H7 (cell line): ENCODE measurements around the gene DCHS1. TPM values are rescaled to one million over a fixed set of nuclear protein-coding genes. Genes with fewer than 3 reads are reported as not detected.

Source experiments
- DNase-seq: peaks from one replicate; pipeline ENCODE4 v3.0.0; 2012
- H3K27me3 ChIP-seq: 2 replicates; pipeline ENCODE4 v1.6.0; 2011; ENCODE audit warnings: mild to moderate bottlenecking, low read length; ENCODE audit not compliant: control insufficient read depth, insufficient read depth
- H3K36me3 ChIP-seq: replicated peaks from 2 replicates; pipeline ENCODE4 v1.5.1; 2011; ENCODE audit warnings: low read length; ENCODE audit not compliant: control insufficient read depth, insufficient read depth
- H3K4me3 ChIP-seq: 2 replicates; pipeline ENCODE4 v1.5.1; 2011; ENCODE audit warnings: low read depth, mild to moderate bottlenecking, control low read depth, low read length, moderate library complexity; ENCODE audit not compliant: insufficient read depth
- total RNA-seq: library from RNA; depleted of rRNA; stranded (reverse); fragments of >200 nt; shearing (Covaris generic); gene quantifications from 2 replicates; pipeline ENCODE4 v1.2.3, GENCODE V29; 2014

DCHS1 gene
- total RNA-seq, 1 experiment from 2014 or later, result 15.7 TPM

DNA sequence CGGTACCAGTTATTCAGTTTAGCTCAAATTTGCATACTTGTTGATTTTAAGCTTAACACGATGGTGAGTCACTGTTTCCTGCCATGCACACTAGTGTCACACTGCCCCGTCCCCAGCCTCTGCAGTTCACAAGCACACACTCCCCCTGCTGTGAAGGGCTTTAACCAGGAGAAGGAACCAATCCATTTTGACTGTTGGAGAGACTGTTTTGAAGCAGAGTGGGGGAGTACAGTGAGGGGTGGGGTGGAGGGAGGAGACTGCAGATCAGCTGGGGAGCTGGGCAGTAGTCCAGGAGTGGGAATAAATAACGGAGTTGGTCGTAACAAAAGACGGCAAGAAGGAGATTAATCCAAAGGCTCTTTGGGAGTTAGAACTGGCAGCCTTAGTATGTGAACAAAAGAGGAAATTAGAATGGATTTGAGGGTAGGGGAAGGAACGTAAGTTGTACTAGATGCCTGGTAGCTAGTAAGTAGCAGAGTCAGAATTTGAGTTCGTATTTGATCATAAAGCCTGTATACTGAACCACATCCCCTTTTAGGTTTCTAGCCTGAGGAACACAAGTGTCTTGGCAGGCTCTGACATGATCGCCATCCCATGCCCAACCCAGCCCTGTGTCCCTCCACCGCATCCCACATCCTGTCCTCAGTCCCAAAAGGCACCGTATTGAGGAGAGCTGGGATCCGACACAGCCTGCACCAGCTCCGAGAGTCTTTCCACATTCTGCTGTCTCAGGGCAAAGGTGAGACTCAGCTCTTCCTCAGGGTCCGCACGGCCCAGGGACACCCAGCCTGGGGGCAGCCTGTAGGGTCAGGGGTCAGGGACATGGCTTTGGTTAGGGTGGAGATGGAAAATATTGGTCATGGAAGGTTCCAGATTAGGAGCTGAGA is 37.2 kb downstream of the DCHS1 start:
- Histone ChIP-seq H3K4me3 (peak overlapping the region; percentile 93), H3K27me3 (no peaks in the 10 kb centered on the region), H3K36me3 (peaks cover 4% of the 10 kb centered on the region)
- DNase-seq, result peak; percentile 40

DNA sequence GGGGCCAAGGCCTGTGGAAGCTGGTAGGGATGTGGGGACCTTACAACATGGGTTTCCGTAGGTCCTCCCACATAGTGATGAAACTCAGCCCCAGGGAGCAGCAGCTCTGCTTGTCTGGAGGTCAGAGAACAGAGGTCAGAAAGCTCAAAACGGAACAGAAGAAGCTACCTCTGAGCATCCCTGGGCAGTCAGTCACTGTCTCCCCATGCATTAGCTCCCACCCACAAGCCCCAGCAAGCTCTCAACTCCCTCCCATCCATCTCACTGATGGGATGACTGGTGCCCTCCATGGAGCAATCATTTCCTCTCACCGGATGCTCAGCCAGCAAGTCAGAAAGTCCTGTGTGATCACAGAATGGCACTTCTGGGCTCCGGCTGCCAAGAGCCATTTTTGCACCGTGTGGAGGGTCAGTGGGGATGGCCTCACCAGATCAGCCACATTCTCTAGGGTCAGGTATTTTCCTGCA is 38.3 kb downstream of the DCHS1 start:
- Histone ChIP-seq H3K36me3 (peaks cover 4% of the 10 kb centered on the region), H3K4me3 (no peak overlapping the region), H3K27me3 (no peaks in the 10 kb centered on the region)
- DNase-seq, result no peak

DNA sequence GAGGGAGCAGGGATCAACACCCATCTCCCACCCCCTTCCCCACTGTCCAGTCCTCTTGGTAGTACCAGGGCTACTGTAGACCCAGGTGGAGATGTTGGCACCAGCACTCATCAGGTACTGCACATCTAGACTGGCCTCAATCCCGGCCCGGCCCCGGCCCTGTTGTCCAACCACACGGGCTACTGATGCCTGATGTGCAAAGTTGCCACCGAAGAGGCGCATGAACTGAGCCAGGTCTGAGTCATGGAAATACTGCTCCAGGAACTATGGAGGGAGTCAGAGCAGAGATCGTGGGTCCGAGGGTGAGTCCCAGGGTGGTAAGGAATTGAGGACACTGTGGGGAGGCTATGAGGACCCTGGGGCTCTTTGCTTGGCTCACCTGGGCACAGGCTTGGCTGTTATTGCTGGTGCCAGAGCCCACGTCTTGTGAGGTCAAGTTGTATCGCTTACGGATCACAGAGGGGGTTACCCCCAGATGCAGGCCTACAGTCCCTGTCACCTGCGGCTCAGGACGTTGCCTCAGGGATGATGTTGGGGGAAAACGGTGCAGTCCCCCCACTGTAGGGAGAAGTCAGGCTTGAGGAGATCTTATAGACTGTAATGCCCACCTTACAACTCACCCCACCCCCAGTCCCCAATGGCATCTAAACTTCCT is 38.9 kb downstream of the DCHS1 start:
- Histone ChIP-seq H3K36me3 (peaks cover 4% of the 10 kb centered on the region), H3K4me3 (no peak overlapping the region), H3K27me3 (no peaks in the 10 kb centered on the region)
- no peak for DNase-seq

DNA sequence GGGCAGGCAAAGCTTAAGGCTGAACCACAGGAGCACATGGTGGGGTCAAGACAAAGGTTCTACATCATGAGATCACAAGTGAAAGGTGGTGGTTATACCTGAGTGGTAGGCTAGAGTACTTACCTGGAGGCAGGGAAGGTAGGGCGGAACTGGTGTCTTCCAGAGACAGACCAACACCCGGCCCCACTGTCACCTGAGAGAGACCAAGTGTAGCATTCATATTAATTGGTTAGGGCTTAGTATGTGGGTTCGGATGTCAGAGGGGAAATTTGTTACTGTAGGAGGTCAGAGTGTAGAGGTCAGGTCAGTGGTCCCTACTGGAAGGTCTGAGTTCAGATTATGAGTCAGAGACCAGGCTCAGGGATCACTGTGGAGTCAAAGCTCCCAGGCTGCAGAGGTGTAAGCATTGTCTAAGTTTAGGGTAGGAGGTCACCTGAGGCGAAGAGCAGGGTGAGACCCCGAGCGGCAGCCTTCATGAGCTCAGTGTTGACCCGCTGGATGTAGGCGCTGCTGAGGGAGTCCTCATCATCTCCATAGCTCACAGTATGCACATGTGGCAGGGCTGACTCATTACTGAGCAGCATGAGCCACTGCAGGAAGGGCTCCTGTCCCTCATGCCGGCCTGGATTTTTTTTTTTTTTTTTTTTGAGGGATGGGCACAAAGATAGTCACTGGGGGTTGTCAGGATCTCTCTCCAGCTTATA is 39.6 kb downstream of the DCHS1 start:
- peaks cover 5% of the 10 kb centered on the region for H3K36me3 ChIP-seq
- no peak for DNase-seq
- no peaks in the 10 kb centered on the region for H3K27me3 ChIP-seq
- no peak overlapping the region for H3K4me3 ChIP-seq

DNA sequence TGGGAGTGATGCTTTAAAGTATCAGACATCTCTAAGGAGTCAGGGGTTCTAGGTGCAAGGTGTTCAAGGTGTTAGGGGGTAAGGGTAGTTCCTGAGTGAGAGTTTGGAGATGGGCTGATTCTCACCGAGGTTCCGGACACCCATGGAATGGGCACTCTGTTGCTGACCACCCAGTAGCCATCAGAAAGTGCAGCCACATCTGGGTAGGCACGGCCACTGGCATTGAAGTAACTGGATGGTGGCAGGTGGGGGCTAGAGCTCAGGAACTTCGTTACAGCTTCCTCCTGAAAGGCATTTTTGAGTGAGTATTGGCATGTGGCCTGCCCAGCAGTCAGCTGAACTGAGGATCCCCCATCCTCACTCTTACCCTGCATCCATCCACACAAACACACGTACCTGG is 40.6 kb downstream of the DCHS1 start:
- Histone ChIP-seq H3K4me3 (no peak overlapping the region), H3K36me3 (peaks cover 14% of the 10 kb centered on the region), H3K27me3 (no peaks in the 10 kb centered on the region)
- no peak for DNase-seq

DNA sequence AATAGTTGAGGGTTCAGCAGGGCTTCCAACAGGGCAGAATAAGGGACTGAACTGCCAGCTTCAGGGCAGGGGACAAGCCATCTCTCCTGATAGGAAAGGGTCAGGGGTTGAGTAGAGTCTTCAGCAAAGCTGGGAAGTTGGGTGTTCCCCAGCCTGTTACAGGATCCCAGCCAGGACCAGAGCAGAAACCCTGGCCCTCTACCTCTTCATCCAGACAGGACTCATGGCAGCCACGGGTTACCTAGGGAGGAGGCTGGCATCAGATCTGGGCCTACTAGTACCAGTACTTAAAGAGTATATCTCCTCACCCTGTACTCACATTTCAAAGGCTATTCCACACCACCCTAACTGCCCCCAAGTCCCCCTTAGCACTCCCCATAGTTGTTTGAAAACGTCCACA is 41.2 kb downstream of the DCHS1 start:
- Histone ChIP-seq H3K4me3 (no peak overlapping the region), H3K27me3 (no peaks in the 10 kb centered on the region), H3K36me3 (peaks cover 20% of the 10 kb centered on the region)
- DNase-seq, result no peak

DNA sequence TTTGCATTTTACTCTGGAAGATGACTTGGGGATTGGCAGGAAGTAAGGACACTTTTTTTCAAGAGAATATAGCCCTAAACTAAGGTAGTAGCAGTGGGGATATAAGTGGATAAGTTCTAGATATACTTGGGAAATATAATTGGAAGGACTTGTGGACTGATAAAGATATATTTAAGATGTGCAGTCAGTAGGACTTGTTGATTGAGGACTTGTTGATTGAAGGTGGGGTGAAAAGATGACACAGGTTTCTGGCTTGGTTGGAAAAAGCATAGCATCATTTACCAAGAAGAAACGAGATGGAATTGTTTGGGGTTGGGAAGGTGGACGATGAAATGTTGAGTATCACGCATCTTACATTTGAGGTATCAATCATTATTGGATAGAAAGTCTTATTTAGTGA is 42.1 kb downstream of the DCHS1 start:
- Histone ChIP-seq H3K36me3 (peaks cover 30% of the 10 kb centered on the region), H3K27me3 (no peaks in the 10 kb centered on the region), H3K4me3 (no peak overlapping the region)
- DNase-seq, result no peak

DNA sequence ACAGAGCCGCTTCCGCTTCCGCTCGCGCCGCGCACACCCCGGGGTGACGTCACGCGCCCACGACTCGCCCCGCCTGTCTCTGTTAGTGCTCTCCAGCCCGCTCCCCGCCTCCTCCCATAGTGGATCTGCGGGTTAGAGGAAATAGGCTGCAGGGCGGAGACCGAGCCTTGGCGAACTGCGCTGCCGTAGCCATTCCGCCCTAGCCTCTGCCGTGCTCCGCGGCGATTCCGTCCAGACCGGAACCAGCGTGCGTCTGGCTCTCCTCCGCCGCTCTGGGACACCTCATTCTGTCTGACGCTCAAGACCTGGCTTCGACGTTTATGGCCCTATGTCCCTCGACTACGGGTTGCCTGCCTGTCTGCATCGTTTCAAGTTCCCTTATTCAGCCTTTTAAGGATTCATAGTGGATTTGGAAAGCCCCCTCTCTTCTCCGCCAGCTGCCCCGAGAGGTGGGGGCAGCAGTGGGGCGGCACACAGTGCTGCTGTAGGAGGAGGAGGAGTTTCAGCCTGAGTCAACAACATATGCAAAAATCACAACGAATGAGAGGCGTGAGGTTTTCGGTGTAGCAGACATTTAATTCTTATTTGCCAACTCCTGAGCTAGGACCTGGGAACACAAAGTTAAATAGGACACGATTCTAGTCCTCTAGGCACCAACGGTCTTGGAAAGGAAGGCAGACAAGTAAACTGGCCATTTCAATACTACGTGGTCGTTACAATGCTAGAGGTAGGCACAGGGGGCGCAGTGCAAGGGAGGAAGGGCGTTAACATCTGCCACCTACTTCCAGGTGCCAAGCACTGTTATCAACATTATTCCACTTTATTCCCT is 43.2 kb downstream of the DCHS1 start, which contains the start of gene TAF10:
TSS of gene TAF10 (minus strand) at position 4 of the 829 bp plus-strand sequence. CDS start 27 bp downstream, outside the sequence.
- Histone ChIP-seq H3K4me3 (peak within 1 kb of the TSS; percentile 94), H3K36me3 (peaks cover 39% of the 10 kb centered on the region), H3K27me3 (no peaks in the 10 kb centered on the region)
- peak; percentile 96 for DNase-seq

DNA sequence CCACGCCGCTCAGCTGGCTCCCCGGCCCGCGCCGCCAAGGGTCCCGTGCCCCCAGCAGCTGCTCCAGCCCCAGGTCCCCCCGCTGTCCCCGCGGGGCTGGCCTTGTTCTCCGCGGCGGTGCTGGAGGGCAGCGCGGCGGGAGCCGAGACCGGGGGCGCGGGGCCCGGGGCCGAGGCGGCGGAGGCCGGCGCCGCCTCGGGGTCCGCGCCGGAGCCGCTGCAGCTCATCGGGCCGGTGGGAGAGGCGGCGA is 43.7 kb downstream of the DCHS1 start:
- Histone ChIP-seq H3K36me3 (peaks cover 39% of the 10 kb centered on the region), H3K4me3 (peak overlapping the region; percentile 94), H3K27me3 (no peaks in the 10 kb centered on the region)
- no peak for DNase-seq

DNA sequence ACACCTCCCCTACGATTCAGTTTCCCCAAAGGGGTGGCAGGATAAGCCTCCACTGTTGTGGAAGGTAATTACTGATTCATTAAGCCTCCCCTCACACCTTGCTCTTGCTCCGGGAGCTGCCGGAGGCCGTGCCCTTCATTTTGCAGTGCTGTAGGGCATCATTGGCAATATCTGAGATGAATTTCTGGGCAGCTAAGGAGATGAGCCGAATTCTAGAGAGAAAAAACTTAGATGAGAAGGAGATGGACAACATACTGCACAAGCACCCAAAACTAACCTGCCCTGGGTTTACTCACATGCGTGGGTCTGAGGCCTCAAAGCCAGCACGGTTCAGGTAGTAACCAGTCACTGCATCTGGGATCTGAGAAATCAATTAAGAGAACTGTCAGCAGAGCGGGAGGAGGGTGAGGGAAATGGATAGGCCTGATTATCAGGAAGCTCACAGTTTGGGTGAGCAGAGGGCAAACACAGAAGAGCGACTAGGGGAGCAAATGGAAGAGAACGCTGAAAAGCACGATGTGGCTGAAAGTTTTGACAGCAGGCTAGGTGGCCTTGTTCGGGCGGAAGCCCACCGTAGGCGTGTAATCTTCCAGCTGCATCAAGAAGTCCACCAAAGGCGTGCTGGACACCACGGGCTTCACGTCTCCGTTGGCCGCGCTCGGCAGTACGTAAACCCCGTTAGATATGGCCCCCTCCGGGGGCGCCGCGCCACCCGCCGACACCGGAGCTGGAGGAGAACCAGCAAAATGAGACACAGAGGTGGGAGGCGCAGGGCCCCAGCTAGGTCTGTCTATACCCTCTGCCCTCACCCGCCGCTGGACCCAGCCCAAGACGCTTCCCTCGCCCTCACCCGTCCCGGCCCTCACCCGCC is 44.3 kb downstream of the DCHS1 start:
- Histone ChIP-seq H3K36me3 (peaks cover 39% of the 10 kb centered on the region), H3K27me3 (no peaks in the 10 kb centered on the region), H3K4me3 (peak overlapping the region; percentile 94)
- no peak for DNase-seq

DNA sequence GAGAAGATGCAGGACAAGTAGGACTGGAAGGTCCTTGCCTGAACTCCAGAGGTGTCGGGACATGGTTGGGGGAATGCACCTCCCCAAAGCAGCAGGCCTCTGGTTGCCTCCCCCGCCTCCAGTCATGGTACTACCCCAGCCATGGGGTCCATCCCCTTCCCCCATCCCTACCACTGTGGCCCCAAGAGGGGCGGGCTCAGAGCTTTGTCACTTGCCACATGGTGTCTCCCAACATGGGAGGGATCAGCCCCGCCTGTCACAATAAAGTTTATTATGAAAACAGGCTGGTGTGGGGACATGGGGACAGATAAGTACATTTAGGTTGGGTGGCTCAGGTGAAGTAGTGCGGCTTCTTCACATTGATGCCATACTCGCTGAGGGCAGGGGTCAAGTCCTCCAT is 45.0 kb downstream of the DCHS1 start:
- Histone ChIP-seq H3K27me3 (no peaks in the 10 kb centered on the region), H3K4me3 (no peak overlapping the region), H3K36me3 (peaks cover 37% of the 10 kb centered on the region)
- DNase-seq, result no peak

DNA sequence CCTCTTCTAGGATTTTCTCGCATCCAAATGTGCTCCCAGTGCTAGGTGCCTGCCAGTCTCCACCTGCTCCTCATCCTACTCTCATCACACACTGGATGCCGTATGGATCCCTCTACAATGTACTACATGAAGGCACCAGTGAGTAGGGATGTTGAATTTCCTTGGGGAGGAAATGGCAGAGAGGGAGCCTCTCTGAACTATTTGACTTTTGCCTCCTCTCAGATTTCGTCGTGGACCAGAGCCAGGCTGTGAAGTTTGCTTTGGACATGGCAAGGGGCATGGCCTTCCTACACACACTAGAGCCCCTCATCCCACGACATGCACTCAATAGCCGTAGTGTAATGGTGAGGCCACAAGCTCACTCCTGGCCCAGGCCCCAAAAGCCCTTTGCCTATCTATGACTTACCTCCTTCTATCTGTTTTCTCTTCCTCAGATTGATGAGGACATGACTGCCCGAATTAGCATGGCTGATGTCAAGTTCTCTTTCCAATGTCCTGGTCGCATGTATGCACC is 46.0 kb downstream of the DCHS1 start:
- peaks cover 37% of the 10 kb centered on the region for H3K36me3 ChIP-seq

DNA sequence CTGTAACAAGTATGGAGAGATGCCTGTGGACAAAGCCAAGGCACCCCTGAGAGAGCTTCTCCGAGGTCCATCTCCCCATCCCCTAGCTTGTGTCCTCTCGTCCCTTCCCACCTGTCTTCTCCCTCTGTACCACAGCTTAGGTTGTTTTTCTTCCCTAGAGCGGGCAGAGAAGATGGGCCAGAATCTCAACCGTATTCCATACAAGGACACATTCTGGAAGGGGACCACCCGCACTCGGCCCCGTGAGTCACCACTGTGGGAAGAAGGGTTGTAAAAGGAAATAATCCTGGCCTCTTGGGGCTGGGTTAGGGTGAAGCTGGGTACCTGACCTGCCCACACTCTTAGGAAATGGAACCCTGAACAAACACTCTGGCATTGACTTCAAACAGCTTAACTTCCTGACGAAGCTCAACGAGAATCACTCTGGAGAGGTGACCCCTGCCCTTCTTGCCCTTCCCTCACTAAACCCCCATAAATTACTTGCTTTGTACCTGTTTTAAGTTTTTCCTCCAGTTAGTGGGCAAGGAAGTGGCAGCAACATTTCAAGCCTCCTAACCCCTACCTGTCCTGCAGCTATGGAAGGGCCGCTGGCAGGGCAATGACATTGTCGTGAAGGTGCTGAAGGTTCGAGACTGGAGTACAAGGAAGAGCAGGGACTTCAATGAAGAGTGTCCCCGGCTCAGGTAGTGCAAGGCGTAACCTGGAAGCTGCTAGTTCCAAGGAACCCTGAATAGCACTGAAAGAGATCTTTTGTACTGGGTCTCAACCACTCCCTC is 46.7 kb downstream of the DCHS1 start:
- Histone ChIP-seq H3K36me3 (peaks cover 36% of the 10 kb centered on the region), H3K4me3 (no peak overlapping the region), H3K27me3 (no peaks in the 10 kb centered on the region)
- no peak for DNase-seq

More for the DNA sequence above, 46.0 kb downstream of the DCHS1 start:
- DNase-seq, result no peak
- no peak overlapping the region for H3K4me3 ChIP-seq
- H3K27me3 ChIP-seq, result no peaks in the 10 kb centered on the region
